A549 (cell line): ENCODE measurements around the gene ATP5F1D. TPM values are rescaled to one million over a fixed set of nuclear protein-coding genes. Genes with fewer than 3 reads are reported as not detected.

Experiments
- ATAC-seq, 2 experiments: fragments of 200-7000 bp in 1 of 2; fragments of >200 bp in 1 of 2; cut with Nextera tagmentation in 1 of 2; cut with Tn5 transposase in 1 of 2; 3 replicates each; pipeline versions ENCODE4 v1.8.0 to v1.9.1; 2018 to 2020; ENCODE audit warnings: mild to moderate bottlenecking in 1 of 2, moderate library complexity in 1 of 2
- CTCF ChIA-PET: fragments of 300-600 bp; sonication (Branson Sonifier 250); formaldehyde crosslinking; extraction: SDS; loops from one replicate; lab custom pipeline; 2021; ENCODE audit warnings: antibody characterized with exemption, inconsistent platforms; lab: Yijun Ruan, JAX
- POLR2A ChIA-PET: fragments of 350-600 bp; formaldehyde crosslinking; extraction: SDS; loops from one replicate; lab custom pipeline; 2021; ENCODE audit warnings: antibody characterized with exemption, inconsistent platforms; lab: Yijun Ruan, JAX
- DNase-seq, 2 experiments: peaks; one replicate each; pipeline versions ENCODE4 v3.0.0 to v3.0.0-alpha.2; 2011 to 2016; ENCODE audit warnings: low read depth in 1 of 2, low spot score in 1 of 2
- FAIRE-seq: peaks from 2 replicates; lab custom pipeline; 2011; peaks lifted over from hg19 to GRCh38; lab: Jason Lieb, UNC
- H3K27ac ChIP-seq, 2 experiments: fragments of >200 bp; sonication (Bioruptor Twin); formaldehyde crosslinking; 3 replicates each; pipeline ENCODE4 v1.5.1; 2016 to 2017
- H3K4me1 ChIP-seq: fragments of >200 bp; sonication (Bioruptor Twin); formaldehyde crosslinking; 3 replicates; pipeline ENCODE4 v1.6.1; 2016
- H3K4me2 ChIP-seq: fragments of >200 bp; sonication (Bioruptor Twin); formaldehyde crosslinking; 3 replicates; pipeline ENCODE4 v1.6.1; 2016
- H3K4me3 ChIP-seq: fragments of >200 bp; sonication (Bioruptor Twin); formaldehyde crosslinking; 3 replicates; pipeline ENCODE4 v1.5.1; 2016
- H3K9me3 ChIP-seq: fragments of >200 bp; sonication (Bioruptor Twin); formaldehyde crosslinking; 3 replicates; pipeline ENCODE4 v1.6.1; 2016
- ATOH8 ChIP-seq: fragments of 250-450 bp; sonication (Bioruptor Pico); IDR thresholded peaks from 2 replicates; pipeline ENCODE4 v1.5.0; 2020; ENCODE audit warnings: low read depth, mild to moderate bottlenecking, moderate library complexity
- CBX2 ChIP-seq: fragments of 200-600 bp; sonication (generic); IDR thresholded peaks from 2 replicates; pipeline ENCODE4 v1.6.1; 2016; ENCODE audit warnings: low read depth, mild to moderate bottlenecking, borderline replicate concordance
- CBX8 ChIP-seq: fragments of 200-600 bp; sonication (generic); IDR thresholded peaks from 2 replicates; pipeline ENCODE4 v1.6.1; 2016
- CEBPB ChIP-seq, 2 experiments: fragments of >200 bp in 1 of 2; sonication (Bioruptor Twin) in 1 of 2; formaldehyde crosslinking in 1 of 2; IDR thresholded peaks; 2 replicates each; pipeline ENCODE4 v1.6.1; 2012 to 2016
- CTCF ChIP-seq: fragments of >200 bp; sonication (Bioruptor Twin); formaldehyde crosslinking; IDR thresholded peaks from 3 replicates; pipeline ENCODE4 v1.5.1; 2016
- EHMT2 ChIP-seq: fragments of 200-600 bp; sonication (generic); IDR thresholded peaks from 2 replicates; pipeline ENCODE4 v1.6.1; 2016; ENCODE audit warnings: antibody characterized with exemption, low read depth, mild to moderate bottlenecking, moderate library complexity
- EP300 ChIP-seq, 2 experiments: fragments of >200 bp; sonication (Bioruptor Twin); formaldehyde crosslinking; IDR thresholded peaks; 2 replicates in 1 of 2; 3 replicates in 1 of 2; pipeline ENCODE4 v1.6.1; 2016 to 2017
- ESRRA ChIP-seq: fragments of 150-350 bp; IDR thresholded peaks from 2 replicates; pipeline ENCODE4 v1.6.1; 2014; ENCODE audit warnings: mild to moderate bottlenecking, low read length, borderline replicate concordance
- FOSL2 ChIP-seq, 2 experiments: fragments of 450-650 bp in 1 of 2; fragments of >200 bp in 1 of 2; sonication (Bioruptor Twin) in 1 of 2; formaldehyde crosslinking; IDR thresholded peaks; 2 replicates each; pipeline versions ENCODE4 v1.5.0 to v1.6.1; 2016 to 2020; ENCODE audit warnings: mild to moderate bottlenecking in 1 of 2, moderate library complexity in 1 of 2
- FOXS1 ChIP-seq: fragments of 250-450 bp; sonication (Bioruptor Pico); IDR thresholded peaks from 2 replicates; pipeline ENCODE4 v1.5.0; 2020; ENCODE audit warnings: mild to moderate bottlenecking, moderate library complexity
- GATA3 ChIP-seq: IDR thresholded peaks from 2 replicates; pipeline ENCODE4 v1.6.1; 2012; ENCODE audit warnings: borderline replicate concordance
- HOXB13 ChIP-seq: fragments of 250-450 bp; sonication (Bioruptor Pico); IDR thresholded peaks from 2 replicates; pipeline ENCODE4 v1.5.0; 2020; ENCODE audit warnings: low read depth, mild to moderate bottlenecking, moderate library complexity
- HOXB5 ChIP-seq: fragments of 250-450 bp; sonication (Bioruptor Pico); IDR thresholded peaks from 2 replicates; pipeline ENCODE4 v1.5.0; 2020; ENCODE audit warnings: mild to moderate bottlenecking, moderate library complexity
- JUNB ChIP-seq: fragments of >200 bp; sonication (Bioruptor Twin); formaldehyde crosslinking; IDR thresholded peaks from 2 replicates; pipeline ENCODE4 v1.6.1; 2016
- MAX ChIP-seq: IDR thresholded peaks from 2 replicates; pipeline ENCODE4 v1.6.1; 2012
- MYC ChIP-seq: IDR thresholded peaks from 2 replicates; pipeline ENCODE4 v1.6.1; 2012; ENCODE audit warnings: mild to moderate bottlenecking, inconsistent platforms, low read length, improper control_type of control experiment, borderline replicate concordance
- RFX5 ChIP-seq: fragments of 450-650 bp; IDR thresholded peaks from 2 replicates; pipeline ENCODE4 v1.7.1; 2014; ENCODE audit warnings: antibody characterized with exemption, mild to moderate bottlenecking, moderate library complexity
- RNF2 ChIP-seq: fragments of 200-600 bp; sonication (generic); IDR thresholded peaks from 2 replicates; pipeline ENCODE4 v1.6.1; 2016; ENCODE audit warnings: low read depth, mild to moderate bottlenecking, antibody characterized with exemption, moderate library complexity, borderline replicate concordance
- TFCP2L1 ChIP-seq: fragments of 250-450 bp; sonication (Bioruptor Pico); IDR thresholded peaks from 2 replicates; pipeline ENCODE4 v1.5.0; 2021; ENCODE audit warnings: mild to moderate bottlenecking
- TP53 ChIP-seq: fragments of 250-450 bp; sonication (Bioruptor Pico); IDR thresholded peaks from 2 replicates; pipeline ENCODE4 v1.5.0; 2021; ENCODE audit warnings: mild to moderate bottlenecking, moderate library complexity
- WGBS: methylation state at CpG from one replicate; pipeline ENCODE4 v1.1.6; 2017; ENCODE audit errors: missing lambda C conversion rate; 5-methylcytosine and 5-hydroxymethylcytosine counted together
- polyA plus RNA-seq, 4 experiments: library from polyadenylated mRNA; depleted of rRNA in 3 of 4; stranded (reverse); fragments of >200 nt; fragmentation: RNase III in 1 of 4; extraction: RNeasy Plus Mini Kit Qiagen cat#74134 plus additional on column Dnase treatment in 1 of 4; gene quantifications; 2 replicates in 3 of 4; 3 replicates in 1 of 4; pipeline ENCODE4 v1.2.3, GENCODE V29; 2011 to 2017
- TF ChIP-seq, protein P1 (sequence below): fragments of >200 bp; sonication (Bioruptor Twin); formaldehyde crosslinking; IDR thresholded peaks from 3 replicates; pipeline ENCODE4 v1.6.1; 2016
- TF ChIP-seq, protein P2 (sequence below): IDR thresholded peaks from 2 replicates; pipeline ENCODE4 v1.6.1; 2012; ENCODE audit warnings: low read depth, borderline replicate concordance
- TF ChIP-seq, protein P3 (sequence below): fragments of 200-600 bp; sonication (generic); IDR thresholded peaks from 2 replicates; pipeline ENCODE4 v1.6.1; 2016; ENCODE audit warnings: antibody characterized with exemption, mild to moderate bottlenecking, moderate library complexity

ATP5F1D gene
- polyA plus RNA-seq, 2 of the 4 experiments (the other 2 are of a cell fraction) = 28.7 to 96.9 TPM

DNA sequence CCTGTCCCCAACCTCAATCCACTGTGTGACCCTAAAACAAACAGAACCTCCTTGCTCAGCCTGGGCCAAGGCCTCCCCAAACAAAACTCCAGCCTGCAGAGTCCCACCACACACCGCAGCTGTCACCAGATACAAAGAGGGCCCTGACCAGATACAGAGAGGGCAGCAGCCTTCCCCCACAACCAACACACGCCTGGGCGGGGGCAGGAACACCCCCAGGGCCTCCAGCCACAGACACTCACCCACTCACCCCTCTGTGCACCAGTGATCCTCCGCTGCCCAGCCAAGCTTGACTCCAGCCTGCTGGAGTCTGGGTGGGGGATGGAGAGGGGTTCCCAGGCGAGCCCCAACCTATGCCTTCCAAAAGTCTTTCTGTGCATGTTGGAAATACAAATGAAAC lies 21.6 kb downstream of the ATP5F1D start:
- ChIA-PET POLR2A (no interaction called here), CTCF (interaction anchor here (1.5 to 18.7 kb wide), 2 partner anchors 10 to 19 kb away, joined by 10 to 500 read pairs; partner anchors contain the start of gene ATP5F1D)
- WGBS = 70% methylated on average over 4 of the region's 5 CpGs
- DNase-seq (no peak), FAIRE-seq (no peak), ATAC-seq (no peak)
- Histone ChIP-seq H3K9me3 (no peaks in the 10 kb centered on the region), H3K4me2 (peak overlapping the region; percentile 91), H3K4me3 (peak overlapping the region; percentile 73; the same call in 1 of the 3 replicates), H3K4me1 (peaks cover 68% of the 10 kb centered on the region), H3K27ac (peak overlapping the region; percentile 98 to 100)
- TF ChIP-seq CBX8 (no peak), TFCP2L1 (CRISPR knock-in tag) (no peak), CBX2 (no peak), HOXB5 (CRISPR knock-in tag) (no peak), CEBPB (IDR thresholded peaks at IDR 0.05) (no peak), FOSL2 (IDR thresholded peaks at IDR 0.05) (no peak), FOSL2 (CRISPR knock-in tag; IDR thresholded peaks at IDR 0.05) (no peak), FOXS1 (CRISPR knock-in tag) (no peak), RFX5 (no peak), GATA3 (no peak), JUNB (no peak), RNF2 (no peak)
- TF ChIP-seq, protein P1, sequence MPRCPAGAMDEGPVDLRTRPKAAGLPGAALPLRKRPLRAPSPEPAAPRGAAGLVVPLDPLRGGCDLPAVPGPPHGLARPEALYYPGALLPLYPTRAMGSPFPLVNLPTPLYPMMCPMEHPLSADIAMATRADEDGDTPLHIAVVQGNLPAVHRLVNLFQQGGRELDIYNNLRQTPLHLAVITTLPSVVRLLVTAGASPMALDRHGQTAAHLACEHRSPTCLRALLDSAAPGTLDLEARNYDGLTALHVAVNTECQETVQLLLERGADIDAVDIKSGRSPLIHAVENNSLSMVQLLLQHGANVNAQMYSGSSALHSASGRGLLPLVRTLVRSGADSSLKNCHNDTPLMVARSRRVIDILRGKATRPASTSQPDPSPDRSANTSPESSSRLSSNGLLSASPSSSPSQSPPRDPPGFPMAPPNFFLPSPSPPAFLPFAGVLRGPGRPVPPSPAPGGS = no peak
- TF ChIP-seq, all 56 proteins: peak for 0

DNA sequence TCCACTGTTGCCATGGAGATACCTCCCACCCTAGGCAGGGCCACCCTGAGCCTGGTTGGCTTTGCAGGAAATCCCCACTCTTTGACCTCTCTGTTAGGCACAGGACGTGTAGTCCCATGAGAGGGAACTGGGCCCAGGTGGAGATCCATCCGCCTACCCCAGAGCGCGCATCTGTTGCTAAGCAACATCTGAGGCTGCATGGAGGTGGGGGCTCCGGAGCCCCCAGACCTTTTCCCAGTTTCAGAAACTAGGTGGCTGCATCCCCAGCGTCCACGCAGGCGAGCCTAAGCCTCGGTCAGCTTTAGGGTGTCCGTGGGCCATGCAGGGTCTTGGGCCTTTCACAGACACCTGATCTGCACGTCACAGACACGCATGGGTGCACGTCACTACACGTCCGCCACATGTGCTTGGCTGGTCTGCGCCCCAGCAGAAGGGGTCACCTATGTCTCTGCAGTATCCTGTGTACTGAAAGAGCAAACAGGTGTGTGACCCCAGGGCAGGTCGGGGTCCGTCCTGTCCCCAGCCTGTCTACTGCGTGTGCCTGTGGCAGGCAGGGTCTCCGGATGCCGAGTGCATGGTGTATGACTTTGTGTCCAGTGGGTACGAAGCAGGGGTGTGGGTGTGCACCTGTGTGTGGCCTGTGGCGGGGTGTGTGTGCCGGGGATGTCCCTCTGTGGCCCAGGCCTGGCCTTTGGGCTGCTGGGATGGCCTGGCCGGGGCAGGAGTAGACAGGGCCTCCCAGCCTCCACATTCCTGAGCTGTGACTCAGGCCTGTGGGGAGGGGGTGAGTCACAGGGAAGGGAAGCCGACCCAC lies 23.5 kb downstream of the ATP5F1D start:
- CTCF ChIA-PET = interaction anchor here (4.9 to 18.7 kb wide), 2 partner anchors 10 to 21 kb away, joined by 107 to 500 read pairs; partner anchors contain the start of gene ATP5F1D
- no peak for TF ChIP-seq ATOH8
- TF ChIP-seq FOSL2 (IDR thresholded peaks at IDR 0.05) = peak; percentile 82
- peak; percentile 96 for TF ChIP-seq FOSL2 (CRISPR knock-in tag; IDR thresholded peaks at IDR 0.05)
- TF ChIP-seq HOXB13 (CRISPR knock-in tag) = no peak
- no peak for TF ChIP-seq CTCF
- TF ChIP-seq, protein P2, sequence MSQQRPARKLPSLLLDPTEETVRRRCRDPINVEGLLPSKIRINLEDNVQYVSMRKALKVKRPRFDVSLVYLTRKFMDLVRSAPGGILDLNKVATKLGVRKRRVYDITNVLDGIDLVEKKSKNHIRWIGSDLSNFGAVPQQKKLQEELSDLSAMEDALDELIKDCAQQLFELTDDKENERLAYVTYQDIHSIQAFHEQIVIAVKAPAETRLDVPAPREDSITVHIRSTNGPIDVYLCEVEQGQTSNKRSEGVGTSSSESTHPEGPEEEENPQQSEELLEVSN = no peak
- TF ChIP-seq TP53 (CRISPR knock-in tag) = no peak
- no peak for TF ChIP-seq ESRRA
- no peak for TF ChIP-seq MAX
- TF ChIP-seq, protein P1 = no peak
- TF ChIP-seq, protein P3, sequence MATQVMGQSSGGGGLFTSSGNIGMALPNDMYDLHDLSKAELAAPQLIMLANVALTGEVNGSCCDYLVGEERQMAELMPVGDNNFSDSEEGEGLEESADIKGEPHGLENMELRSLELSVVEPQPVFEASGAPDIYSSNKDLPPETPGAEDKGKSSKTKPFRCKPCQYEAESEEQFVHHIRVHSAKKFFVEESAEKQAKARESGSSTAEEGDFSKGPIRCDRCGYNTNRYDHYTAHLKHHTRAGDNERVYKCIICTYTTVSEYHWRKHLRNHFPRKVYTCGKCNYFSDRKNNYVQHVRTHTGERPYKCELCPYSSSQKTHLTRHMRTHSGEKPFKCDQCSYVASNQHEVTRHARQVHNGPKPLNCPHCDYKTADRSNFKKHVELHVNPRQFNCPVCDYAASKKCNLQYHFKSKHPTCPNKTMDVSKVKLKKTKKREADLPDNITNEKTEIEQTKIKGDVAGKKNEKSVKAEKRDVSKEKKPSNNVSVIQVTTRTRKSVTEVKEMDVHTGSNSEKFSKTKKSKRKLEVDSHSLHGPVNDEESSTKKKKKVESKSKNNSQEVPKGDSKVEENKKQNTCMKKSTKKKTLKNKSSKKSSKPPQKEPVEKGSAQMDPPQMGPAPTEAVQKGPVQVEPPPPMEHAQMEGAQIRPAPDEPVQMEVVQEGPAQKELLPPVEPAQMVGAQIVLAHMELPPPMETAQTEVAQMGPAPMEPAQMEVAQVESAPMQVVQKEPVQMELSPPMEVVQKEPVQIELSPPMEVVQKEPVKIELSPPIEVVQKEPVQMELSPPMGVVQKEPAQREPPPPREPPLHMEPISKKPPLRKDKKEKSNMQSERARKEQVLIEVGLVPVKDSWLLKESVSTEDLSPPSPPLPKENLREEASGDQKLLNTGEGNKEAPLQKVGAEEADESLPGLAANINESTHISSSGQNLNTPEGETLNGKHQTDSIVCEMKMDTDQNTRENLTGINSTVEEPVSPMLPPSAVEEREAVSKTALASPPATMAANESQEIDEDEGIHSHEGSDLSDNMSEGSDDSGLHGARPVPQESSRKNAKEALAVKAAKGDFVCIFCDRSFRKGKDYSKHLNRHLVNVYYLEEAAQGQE = no peak
- TF ChIP-seq GATA3 = no peak; the same call in 1 of the 2 replicates
- peak in 1 of 2 experiments; percentile 37; a peak in 1 of 5 replicates for TF ChIP-seq EP300 (IDR thresholded peaks at IDR 0.05)
- TF ChIP-seq JUNB = peak; percentile 60; the same call in 1 of the 2 replicates
- TF ChIP-seq EHMT2 = no peak
- no peak for TF ChIP-seq MYC
- Histone ChIP-seq H3K4me2 (peak overlapping the region; percentile 95), H3K4me3 (no peak overlapping the region; the same call in 2 of the 3 replicates), H3K4me1 (peaks cover 57% of the 10 kb centered on the region), H3K9me3 (no peaks in the 10 kb centered on the region), H3K27ac (peak overlapping the region; percentile 90 to 100)
- POLR2A ChIA-PET = interaction anchor here (1.5 to 3.8 kb wide), 5 partner anchors 10 to 21 kb away, joined by 5 to 42 read pairs (median 14); partner anchors contain the start of gene FAM174C
- 60% methylated on average over 12 of the region's 26 CpGs for WGBS
- no peak for FAIRE-seq
- ATAC-seq = peak; percentile 6 to 13; a peak in 4 of 6 replicates
- peak; percentile 59 to 86 for DNase-seq
